Heart right ventricle (tissue), 16 donors: ENCODE results near the gene THEM5. TPM values are rescaled to one million over a fixed set of nuclear protein-coding genes. Genes with fewer than 3 reads are reported as not detected.

Source experiments
- ATAC-seq, 8 donors: fragments of 200-7000 bp; cut with Tn5 transposase; one replicate each; pipeline ENCODE4 v1.9.1; 2020; ENCODE audit warnings: mild to moderate bottlenecking in 8 of 8, moderate library complexity in 8 of 8, moderate number of reproducible peaks in 1 of 8
- DNase-seq, 2 donors: peaks; one replicate each; pipeline ENCODE4 v3.0.0-alpha.2; 2020
- H3K27ac ChIP-seq, 10 donors: fragments of 200-600 bp; sonication (generic) in 2 of 10; one replicate each; pipeline versions ENCODE4 v1.5.0 to v1.8.0; 2020 to 2022; ENCODE audit warnings: mild to moderate bottlenecking in 3 of 10
- H3K27me3 ChIP-seq, 7 donors: fragments of 200-600 bp; one replicate each; pipeline ENCODE4 v1.8.0; 2021 to 2022; ENCODE audit warnings: mild to moderate bottlenecking in 2 of 7
- H3K36me3 ChIP-seq, 9 donors: fragments of 200-600 bp; sonication (generic) in 1 of 9; one replicate each; pipeline versions ENCODE4 v1.5.0 to v1.8.0; 2020 to 2022; ENCODE audit warnings: mild to moderate bottlenecking in 2 of 9
- H3K4me1 ChIP-seq, 9 donors: fragments of 200-600 bp; sonication (generic) in 1 of 9; one replicate each; pipeline versions ENCODE4 v1.5.0 to v1.8.0; 2020 to 2022; ENCODE audit warnings: mild to moderate bottlenecking in 4 of 9
- H3K4me3 ChIP-seq, 10 donors: fragments of 200-600 bp; sonication (generic) in 2 of 10; one replicate each; pipeline versions ENCODE4 v1.5.0 to v1.8.0; 2020 to 2022; ENCODE audit warnings: mild to moderate bottlenecking in 7 of 10, moderate library complexity in 2 of 10
- H3K9me3 ChIP-seq, 11 donors: fragments of 200-600 bp in 10 of 11; sonication (generic) in 2 of 11; one replicate each; pipeline versions ENCODE4 v1.5.0 to v1.8.0; 2013 to 2022; ENCODE audit warnings: mild to moderate bottlenecking in 2 of 11, control low read depth in 1 of 11, moderate library complexity in 1 of 11
- WGBS, 2 donors: extraction: QIAGEN DNeasy Blood & Tissue Kit; methylation state at CpG; one replicate each; pipeline ENCODE4 v1.1.7; 2013; ENCODE audit warnings: inconsistent platforms in 1 of 2; 5-methylcytosine and 5-hydroxymethylcytosine counted together
- intact Hi-C, 10 donors: fragments of 100-400 bp; cut with DNase I; formaldehyde crosslinking; loops; one replicate each; pipeline versions ENCODE4 v1.11.1 to v1.14.2; 2022
- polyA plus RNA-seq, 2 donors: library from polyadenylated mRNA; stranded (reverse); fragments of 200-250 nt; gene quantifications; one replicate each; pipeline ENCODE4 v1.2.3, GENCODE V29; 2013
- total RNA-seq, 10 donors: library from RNA; stranded (reverse); fragmentation: NEBNext Ultra II Directional in 3 of 10; extraction: Animal tissue kit (Norgen Biotek cat#: 25700) in 3 of 10; gene quantifications; one replicate each; pipeline versions ENCODE4 v1.2.1 to v1.2.4, GENCODE V29; 2021 to 2023
- TF ChIP-seq, protein P1 (sequence below), 9 donors: fragments of 200-600 bp; sonication (generic) in 2 of 9; IDR thresholded peaks; one replicate each; pipeline versions ENCODE4 v1.5.0 to v1.8.0; 2021 to 2022; ENCODE audit warnings: antibody characterized with exemption in 9 of 9, mild to moderate bottlenecking in 5 of 9, moderate library complexity in 1 of 9
- donor health status: Arrhythmogenic right ventricular cardiomyopathy.
- donor health status: ischemic (EF 13 %, LVEDD 7.1; RV severe dilation, severe dysfunction).
- donor health status: healthy with polysubstance abuse.
- donor health status: DM: no; HTN: yes; CAD: no.
- donor health status: DM: no; HTN: no; CAD: no.
- donor health status: ischemic (EF 25% LVEDD 6.9; RV normal size, moderate dysfunction).
- donor health status: ischemic (EF 25% LVEDD 5.7; RV mildly dilated, moderate dysfunction).
- donor health status: healthy.
- donor health status: DM: yes; HTN: yes; CAD: no.
- donor health status: Ischemic cardiomyopathy.
- donor health status: ischemic (EF 35%, LVEDD 5.7; RV mildly dilated, moderate dysfunction).
- donor health status: nonischemic (EF 11% LVEDD 7.7; RV severe dilation, severe dysfunction).
- donor health status: DM: yes; HTN: yes; CAD: no.
- donor health status: PGD.
- donor health status: ischemic (EF 29% LVEDD 5.4; RV normal size, mild dysfunction).
- donor health status: nonischemic (EF 23%, LVEDD 6.1; RV moderate dilation, normal function).

Gene THEM5
- total and polyA plus RNA-seq, 12 donors: 0.25 TPM; not detected in 11

DNA sequence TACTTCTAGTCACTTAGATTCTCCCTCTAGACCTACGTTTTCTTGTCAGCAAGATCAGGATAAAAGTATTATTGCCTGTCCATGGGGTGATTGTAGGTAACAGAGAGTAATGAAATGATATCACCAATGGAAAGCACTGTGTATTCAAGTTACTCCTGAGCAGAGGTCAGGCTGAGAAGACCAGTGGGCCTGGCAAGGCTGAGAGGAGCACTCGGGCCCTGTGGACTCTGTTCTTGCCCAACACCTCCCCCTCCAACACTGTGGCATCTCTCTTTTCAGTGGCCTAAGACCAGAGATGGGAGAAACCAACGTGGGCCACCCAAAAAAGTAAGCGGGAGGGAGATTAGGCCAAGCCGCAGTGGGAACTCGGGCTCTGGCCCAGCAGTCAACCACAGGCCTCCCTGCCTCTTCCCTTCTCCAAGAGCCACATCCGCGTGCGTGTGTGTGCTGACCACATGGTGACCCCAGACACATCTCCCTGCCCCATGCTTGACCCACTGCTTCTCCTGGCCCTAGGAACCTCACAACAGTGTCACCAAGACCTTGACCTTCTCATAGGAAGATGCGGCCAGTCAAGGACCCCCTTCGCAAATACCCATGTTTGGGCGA lies 34.2 kb downstream of the THEM5 start:
- H3K27ac ChIP-seq: no peak overlapping the region
- ATAC-seq (no peak), DNase-seq (no peak)
- no peak overlapping the region for H3K4me3 ChIP-seq
- WGBS, 2 donors: 87 to 88% methylated on average over 12 of the region's 12 CpGs
- H3K4me1 ChIP-seq: peaks cover 0 to 9% (median 0%) of the 10 kb centered on the region in 9 donors
- intact Hi-C loops: no loop called here
- H3K27me3 ChIP-seq: no peaks in the 10 kb centered on the region
- TF ChIP-seq, protein P1, sequence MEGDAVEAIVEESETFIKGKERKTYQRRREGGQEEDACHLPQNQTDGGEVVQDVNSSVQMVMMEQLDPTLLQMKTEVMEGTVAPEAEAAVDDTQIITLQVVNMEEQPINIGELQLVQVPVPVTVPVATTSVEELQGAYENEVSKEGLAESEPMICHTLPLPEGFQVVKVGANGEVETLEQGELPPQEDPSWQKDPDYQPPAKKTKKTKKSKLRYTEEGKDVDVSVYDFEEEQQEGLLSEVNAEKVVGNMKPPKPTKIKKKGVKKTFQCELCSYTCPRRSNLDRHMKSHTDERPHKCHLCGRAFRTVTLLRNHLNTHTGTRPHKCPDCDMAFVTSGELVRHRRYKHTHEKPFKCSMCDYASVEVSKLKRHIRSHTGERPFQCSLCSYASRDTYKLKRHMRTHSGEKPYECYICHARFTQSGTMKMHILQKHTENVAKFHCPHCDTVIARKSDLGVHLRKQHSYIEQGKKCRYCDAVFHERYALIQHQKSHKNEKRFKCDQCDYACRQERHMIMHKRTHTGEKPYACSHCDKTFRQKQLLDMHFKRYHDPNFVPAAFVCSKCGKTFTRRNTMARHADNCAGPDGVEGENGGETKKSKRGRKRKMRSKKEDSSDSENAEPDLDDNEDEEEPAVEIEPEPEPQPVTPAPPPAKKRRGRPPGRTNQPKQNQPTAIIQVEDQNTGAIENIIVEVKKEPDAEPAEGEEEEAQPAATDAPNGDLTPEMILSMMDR (IDR thresholded peaks at IDR 0.05): no peak
- peaks cover 0 to 11% (median 0%) of the 10 kb centered on the region in 9 donors for H3K36me3 ChIP-seq
- H3K9me3 ChIP-seq: no peaks in the 10 kb centered on the region

DNA sequence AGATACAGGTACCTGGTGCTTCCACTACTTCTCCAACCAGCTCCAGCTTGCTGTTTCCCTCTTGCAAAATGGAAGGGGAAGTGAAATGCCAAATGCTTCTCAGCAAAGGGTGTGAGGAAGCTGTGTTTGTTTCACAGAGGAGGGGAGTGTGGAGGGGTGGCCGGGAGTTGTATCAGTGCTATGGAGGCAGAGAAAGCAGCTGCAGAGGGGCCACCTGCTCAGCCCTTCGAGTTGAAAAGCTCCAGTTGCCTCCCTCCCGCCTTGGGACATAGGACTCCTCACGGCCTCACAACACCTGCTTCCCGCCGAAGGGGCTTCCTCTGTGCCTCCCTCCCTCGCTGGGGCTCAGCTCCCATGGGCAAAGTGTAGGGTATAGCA lies 36.2 kb downstream of the THEM5 start:
- TF ChIP-seq, protein P1 (IDR thresholded peaks at IDR 0.05): no peak
- WGBS, 2 donors: 48 to 60% methylated on average over 7 of the region's 7 CpGs
- no peak overlapping the region for H3K4me3 ChIP-seq
- no peaks in the 10 kb centered on the region for H3K9me3 ChIP-seq
- no peak overlapping the region for H3K27ac ChIP-seq
- H3K36me3 ChIP-seq: peaks cover 0 to 11% (median 0%) of the 10 kb centered on the region in 9 donors
- ATAC-seq (no peak), DNase-seq (no peak)
- H3K27me3 ChIP-seq: no peaks in the 10 kb centered on the region
- intact Hi-C loops: no loop called here
- peaks cover 0 to 9% (median 0%) of the 10 kb centered on the region in 9 donors for H3K4me1 ChIP-seq

- H3K27me3 ChIP-seq: no peaks in the 10 kb centered on the region
- DNase-seq (no peak), ATAC-seq (no peak)
- H3K9me3 ChIP-seq: no peaks in the 10 kb centered on the region
- intact Hi-C loops: no loop called here
- no peak overlapping the region for H3K4me3 ChIP-seq
- no peak overlapping the region for H3K27ac ChIP-seq
- peaks cover 0 to 11% (median 0%) of the 10 kb centered on the region in 9 donors for H3K36me3 ChIP-seq
- 81 to 84% methylated on average over 26 of the region's 26 CpGs for WGBS, 2 donors
- peaks cover 0 to 9% (median 0%) of the 10 kb centered on the region in 9 donors for H3K4me1 ChIP-seq
- TF ChIP-seq, protein P1 (IDR thresholded peaks at IDR 0.05): no peak
These were observed 36.8 kb downstream of the THEM5 start for GRCh38 chr1:151816548-151817352.

DNA sequence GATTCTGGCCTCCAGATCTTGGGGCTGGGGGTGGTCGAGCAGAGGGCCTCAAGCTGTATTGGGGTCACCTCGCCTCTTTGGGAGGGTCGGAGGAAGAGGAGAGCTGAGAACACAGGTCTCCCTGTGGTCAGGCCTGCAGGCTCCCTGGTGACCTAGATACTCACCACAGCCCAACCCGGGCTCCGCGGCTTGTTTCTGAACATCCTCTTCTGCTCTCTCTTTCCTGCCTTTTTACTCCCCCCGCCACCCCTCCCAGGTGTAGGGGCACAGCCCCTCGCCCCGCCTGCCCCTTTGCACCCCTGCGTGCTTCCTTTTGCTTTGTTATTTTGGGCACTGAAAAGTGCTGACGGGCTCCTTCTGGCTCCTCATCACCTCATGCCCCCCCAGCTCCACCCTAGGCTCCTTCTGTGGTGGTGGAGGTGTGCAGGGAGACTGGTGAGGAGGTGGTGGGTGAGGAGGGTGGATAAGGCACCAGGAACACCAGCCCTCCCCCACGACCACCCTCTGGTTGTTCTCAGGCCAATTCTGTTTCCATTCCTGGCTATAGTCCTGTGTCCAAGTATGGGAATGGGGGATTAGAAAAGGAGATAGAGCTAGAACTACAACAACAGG lies 37.7 kb downstream of the THEM5 start:
- H3K4me1 ChIP-seq: peaks cover 0 to 6% (median 0%) of the 10 kb centered on the region in 9 donors
- H3K4me3 ChIP-seq: no peak overlapping the region
- 70 to 73% methylated on average over 12 of the region's 12 CpGs for WGBS, 2 donors
- peak in 1 of 8 donors; percentile 8 for ATAC-seq
- H3K36me3 ChIP-seq: peaks cover 0 to 11% (median 0%) of the 10 kb centered on the region in 9 donors
- no peak overlapping the region for H3K27ac ChIP-seq
- no peaks in the 10 kb centered on the region for H3K9me3 ChIP-seq
- intact Hi-C loops: no loop called here
- TF ChIP-seq, protein P1 (IDR thresholded peaks at IDR 0.05): no peak
- H3K27me3 ChIP-seq: no peaks in the 10 kb centered on the region
- no peak for DNase-seq
